BJ (cell line): ENCODE results near the gene CEP164. TPM values are rescaled to one million over a fixed set of nuclear protein-coding genes. Genes with fewer than 3 reads are reported as not detected.

ENCODE experiments used
- CTCF ChIA-PET: fragments of 350-600 bp; formaldehyde crosslinking; extraction: SDS; loops from one replicate; lab custom pipeline; 2021; ENCODE audit warnings: antibody characterized with exemption, inconsistent platforms; lab: Yijun Ruan, JAX
- POLR2A ChIA-PET: fragments of 300-600 bp; sonication (Branson Sonifier 250); formaldehyde crosslinking; extraction: SDS; loops from one replicate; lab custom pipeline; 2021; ENCODE audit warnings: antibody characterized with exemption; lab: Charles Lee
- DNase-seq: peaks from one replicate; pipeline ENCODE4 v3.0.0-alpha.2; 2011; ENCODE audit warnings: low read depth
- H3K27me3 ChIP-seq: 2 replicates; pipeline ENCODE4 v1.6.0; 2011; ENCODE audit warnings: low read length; ENCODE audit not compliant: control insufficient read depth, insufficient read depth
- H3K36me3 ChIP-seq: 2 replicates; pipeline ENCODE4 v1.5.1; 2011; ENCODE audit warnings: low read length; ENCODE audit not compliant: control insufficient read depth, insufficient read depth
- H3K4me3 ChIP-seq: 2 replicates; pipeline ENCODE4 v1.5.1; 2011; ENCODE audit warnings: low read depth, mild to moderate bottlenecking, control low read depth, low read length
- CTCF ChIP-seq: IDR thresholded peaks from 2 replicates; pipeline ENCODE4 v1.5.1; 2011; ENCODE audit warnings: low read depth, mild to moderate bottlenecking, control low read depth, inconsistent platforms, low read length, moderate library complexity; ENCODE audit not compliant: insufficient read depth
- polyA minus RNA-seq: library from RNA; depleted of rRNA, polyadenylated mRNA; stranded (reverse); fragments of >200 nt; gene quantifications from 2 replicates; pipeline ENCODE4 v1.2.3, GENCODE V29; 2011; rRNA and poly(A)+ RNA removed
- polyA plus RNA-seq: library from polyadenylated mRNA; depleted of rRNA; stranded (reverse); fragments of >200 nt; gene quantifications from 2 replicates; pipeline ENCODE4 v1.2.3, GENCODE V29; 2011; rRNA removed

Gene CEP164
- polyA plus RNA-seq = 21.0 and 27.4 TPM in 2 replicates
- 24.7 and 30.9 TPM in 2 replicates for polyA minus RNA-seq

- peak within 1 kb of the TSS; percentile 62 for H3K4me3 ChIP-seq
- TF ChIP-seq CTCF = no peak
- CTCF ChIA-PET = interaction anchor here (0.9 to 1.6 kb wide), 6 partner anchors 9 to 101 kb away, joined by 3 to 5 read pairs (median 3); no protein-coding TSS in a partner anchor
- H3K27me3 ChIP-seq = no peaks in the 10 kb centered on the region
- POLR2A ChIA-PET = interaction anchor here (0.8 kb wide), 1 partner anchor 12 kb away, joined by 4 read pairs; the partner anchor contains the start of gene BACE1
- peak; percentile 90 for DNase-seq
- H3K36me3 ChIP-seq = no peaks in the 10 kb centered on the region
These were observed at the start of gene CEP164 for GRCh38 chr11:117327567-117328374. CEP164 (plus strand) TSS chr11:117327854; CDS start chr11:117338587, 10,733 bp downstream.

- DNase-seq = no peak
- Histone ChIP-seq H3K4me3 (no peak overlapping the region), H3K27me3 (no peaks in the 10 kb centered on the region), H3K36me3 (peaks cover 4% of the 10 kb centered on the region)
- CTCF ChIA-PET = no interaction called here
- POLR2A ChIA-PET = no interaction called here
- TF ChIP-seq CTCF = no peak
These were observed 49.3 kb upstream of the CEP164 start for GRCh38 chr11:117278347-117278746.

GRCh38 chr11:117279711-117280376, 47.8 kb upstream of the CEP164 start:
- TF ChIP-seq CTCF = no peak
- H3K27me3 ChIP-seq = no peaks in the 10 kb centered on the region
- ChIA-PET CTCF (interaction anchor here (1.5 kb wide), 1 partner anchor 40 kb away, joined by 3 read pairs; no protein-coding TSS in a partner anchor), POLR2A (no interaction called here)
- no peak overlapping the region for H3K4me3 ChIP-seq
- peaks cover 4% of the 10 kb centered on the region for H3K36me3 ChIP-seq
- no peak for DNase-seq

GRCh38 chr11:117281159-117281558, 46.5 kb upstream of the CEP164 start:
- TF ChIP-seq CTCF = no peak
- CTCF ChIA-PET = interaction anchor here (0.6 to 1.5 kb wide), 2 partner anchors 42 to 231 kb away, joined by 3 to 4 read pairs; no protein-coding TSS in a partner anchor
- no peaks in the 10 kb centered on the region for H3K27me3 ChIP-seq
- POLR2A ChIA-PET = no interaction called here
- no peak overlapping the region for H3K4me3 ChIP-seq
- H3K36me3 ChIP-seq = peaks cover 4% of the 10 kb centered on the region
- peak; percentile 99 for DNase-seq

GRCh38 chr11:117281869-117282268, 45.8 kb upstream of the CEP164 start:
- H3K36me3 ChIP-seq = peaks cover 4% of the 10 kb centered on the region
- no peak for DNase-seq
- no peak overlapping the region for H3K4me3 ChIP-seq
- ChIA-PET CTCF (no interaction called here), POLR2A (no interaction called here)
- H3K27me3 ChIP-seq = no peaks in the 10 kb centered on the region
- no peak for TF ChIP-seq CTCF
